DMS153 treated with DMSO at 0.1 percent for 48 hours (cell line): ENCODE measurements around the gene SPN.
A peak's percentile ranks its signal among the peaks of the same experiment; 100 is the strongest.
"Not testable (repeated sequence)": the region's sequence is repeated elsewhere in the genome, so short reads cannot be mapped to it uniquely, and the experiment has no call there.

ENCODE experiments used
- DNase-seq: peaks from one replicate; lab custom pipeline; 2025; ENCODE audit not compliant: unreplicated experiment; lab: John Stamatoyannopoulos, UW

Gene SPN

DNA sequence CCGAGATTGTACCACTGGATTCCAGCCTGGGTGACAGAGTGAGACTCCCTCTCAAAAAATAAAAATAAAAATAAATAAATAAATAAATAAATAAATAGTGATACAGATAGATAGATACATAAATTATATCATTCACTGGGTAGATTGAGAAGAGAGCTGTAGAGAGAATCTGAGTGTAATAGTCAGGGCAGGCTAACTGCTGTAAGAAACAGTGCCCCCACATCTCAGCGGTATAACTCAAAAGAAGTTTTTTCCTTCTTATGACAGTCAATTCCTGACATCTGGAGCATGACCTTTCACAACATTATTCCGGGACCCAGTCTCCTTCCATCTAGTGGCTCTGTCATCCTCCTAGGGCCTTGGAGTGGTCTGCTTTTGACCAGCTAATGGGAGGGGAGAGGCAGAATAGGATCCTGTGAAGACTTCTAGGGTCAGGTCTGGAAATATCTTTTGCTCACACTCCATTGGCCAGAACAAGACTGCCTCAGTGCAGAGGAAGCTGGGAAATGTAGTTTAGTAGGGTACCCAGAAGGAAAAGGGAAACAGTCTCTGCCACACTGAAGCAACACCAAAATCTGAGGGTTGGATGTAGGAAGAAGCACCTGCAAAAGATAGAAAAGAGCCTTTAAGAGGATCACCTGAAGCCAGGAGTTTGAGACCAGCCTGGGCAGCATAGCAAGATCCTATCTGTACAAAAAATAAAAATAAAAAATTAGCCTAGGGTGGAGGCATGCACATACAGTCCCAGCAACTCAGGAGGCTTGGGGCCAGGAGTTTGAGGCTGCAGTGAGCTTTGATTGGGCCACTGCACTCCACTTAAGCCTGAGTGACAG lies 13.0 kb downstream of the SPN start:
- DNase-seq, result peak; percentile 7

DNA sequence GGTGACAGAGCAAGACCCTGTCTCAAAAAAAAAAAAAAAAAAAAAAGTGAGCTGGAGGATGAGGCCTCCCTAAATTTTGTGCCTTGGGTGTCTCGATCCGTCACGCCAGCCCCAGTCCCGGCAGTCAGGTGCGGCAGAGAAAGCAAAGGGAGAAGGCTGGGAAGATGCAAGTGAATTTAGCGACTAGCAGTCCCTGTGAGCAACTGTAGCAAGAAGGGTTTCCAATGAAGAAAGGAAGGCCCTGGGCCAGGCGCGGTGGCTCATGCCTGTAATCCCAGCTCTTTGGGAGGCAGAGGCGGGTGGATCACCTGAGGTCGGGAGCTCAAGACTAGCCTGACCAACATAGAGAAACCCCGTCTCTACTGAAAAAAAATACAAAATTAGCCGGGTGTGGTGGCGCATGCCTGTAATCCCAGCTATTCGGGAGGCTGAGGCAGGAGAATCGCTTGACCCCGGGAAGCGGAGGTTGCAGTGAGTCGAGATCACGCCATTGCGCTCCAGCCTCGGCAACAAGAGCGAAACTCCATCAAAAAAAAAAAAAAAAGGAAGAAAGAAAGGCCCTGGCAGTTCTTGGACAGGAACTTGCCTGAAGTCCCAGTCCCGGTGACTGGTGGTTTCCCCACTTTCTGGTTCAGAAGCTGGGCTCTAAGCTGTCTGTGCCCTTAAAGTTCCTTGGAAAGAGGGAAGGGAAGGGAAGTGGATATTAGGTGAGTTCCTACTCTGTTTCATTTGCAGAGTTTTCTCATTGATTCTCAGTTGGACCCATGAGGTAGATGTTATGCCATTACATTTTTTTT lies 14.1 kb downstream of the SPN start:
- DNase-seq, result no peak

DNA sequence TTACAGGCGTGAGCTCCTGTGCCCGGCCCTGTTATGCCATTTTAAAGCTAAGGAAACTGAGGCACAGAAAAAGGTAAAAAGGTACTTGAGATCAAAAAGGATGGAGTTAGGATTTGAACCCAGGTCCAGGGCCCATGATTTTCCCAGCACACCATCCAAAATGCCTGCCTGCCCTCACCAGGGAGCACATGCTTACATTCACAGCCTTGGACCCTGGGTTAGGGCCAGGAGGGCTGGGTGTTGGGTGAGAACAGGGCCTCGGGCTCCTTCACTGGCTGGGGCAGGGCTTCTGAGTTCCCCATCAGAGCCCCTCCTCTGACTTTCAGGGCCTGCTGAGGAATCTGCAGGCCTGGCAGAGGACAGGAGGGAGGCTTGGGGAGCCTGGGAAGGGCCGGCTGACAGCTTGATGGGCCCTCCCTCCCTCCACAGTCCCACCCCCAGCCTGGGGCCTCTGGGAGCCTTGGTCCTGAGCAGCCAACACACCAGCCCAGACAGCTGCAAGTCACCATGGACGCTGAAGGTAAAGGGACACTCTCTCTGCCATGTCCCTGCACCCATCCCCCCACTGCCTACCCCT lies 15.7 kb downstream of the SPN start, which contains the start of gene QPRT:
Gene QPRT, plus strand, starts transcription at position 490 of the 577 bp plus-strand sequence. Its CDS starts 18 bp downstream, at position 508.
- DNase-seq, result no peak

DNA sequence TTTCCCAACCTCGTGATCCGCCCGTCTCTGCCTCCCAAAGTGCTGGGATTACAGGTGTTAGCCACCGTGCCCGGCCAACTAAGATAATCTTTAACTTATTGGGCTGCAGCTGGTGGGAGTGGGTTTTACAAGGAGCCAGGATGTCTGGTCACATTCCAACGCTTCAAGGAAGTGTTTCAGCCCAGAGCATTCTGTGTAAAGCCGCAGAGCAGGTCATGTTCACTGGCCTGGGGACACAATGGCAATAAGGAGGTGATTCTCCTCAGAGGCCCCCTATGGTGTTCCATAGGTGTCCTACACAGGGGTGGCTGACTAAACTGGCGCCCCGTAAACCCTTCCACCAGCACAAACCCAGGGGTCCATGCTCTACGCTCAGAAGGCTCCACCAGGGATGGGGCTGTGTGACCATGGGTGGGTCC lies 17.1 kb downstream of the SPN start:
- no peak for DNase-seq

DNA sequence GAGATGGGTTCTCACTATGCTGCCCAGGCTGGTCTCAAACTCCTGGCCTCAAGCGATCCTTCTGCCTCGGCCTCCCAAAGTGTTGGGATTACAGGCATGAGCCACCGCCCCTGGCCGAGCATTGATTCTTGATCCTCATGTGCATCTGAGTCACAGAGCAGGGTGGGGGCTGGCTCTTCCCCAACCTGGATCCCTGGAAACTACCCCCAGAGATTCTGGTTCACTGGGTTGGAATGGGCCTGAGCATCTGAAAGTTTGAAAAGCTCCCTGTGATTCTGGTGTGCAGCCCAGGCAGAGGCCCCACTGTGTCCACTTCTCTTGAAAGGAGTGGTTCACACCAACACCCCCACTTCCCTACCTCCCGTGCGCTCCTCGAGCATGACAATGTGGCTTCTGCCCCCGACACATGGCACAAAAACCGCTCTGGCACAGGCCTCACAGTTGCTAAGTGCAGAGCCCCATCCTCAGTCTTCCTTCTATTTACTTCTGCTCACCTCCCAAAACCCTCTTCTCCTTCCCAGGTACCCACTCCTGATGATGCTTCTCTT lies 20.6 kb downstream of the SPN start:
- DNase-seq, result no peak

DNA sequence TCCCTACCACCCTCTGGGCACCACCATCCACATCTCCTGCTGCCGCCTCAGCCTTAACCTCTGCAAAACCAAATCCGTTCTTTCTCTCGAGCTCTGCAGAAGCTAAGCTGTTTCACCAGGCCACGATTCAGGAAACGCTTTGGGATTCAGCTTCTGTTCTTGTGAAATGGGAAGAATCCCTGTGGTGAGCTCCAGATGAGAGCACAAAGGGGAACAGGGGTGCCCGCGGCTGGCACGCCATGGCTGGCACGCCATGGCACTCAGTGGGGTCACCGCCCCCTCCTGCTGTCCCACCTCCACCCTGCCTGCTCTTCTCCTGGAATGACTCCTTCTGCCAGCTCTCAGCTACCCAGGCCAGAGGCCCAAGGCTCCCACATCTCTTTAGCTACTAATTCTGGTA lies 21.6 kb downstream of the SPN start:
- no peak for DNase-seq

GRCh38 chr16:29686740-29687332 lies 23.8 kb downstream of the SPN start:
- no peak for DNase-seq

DNA sequence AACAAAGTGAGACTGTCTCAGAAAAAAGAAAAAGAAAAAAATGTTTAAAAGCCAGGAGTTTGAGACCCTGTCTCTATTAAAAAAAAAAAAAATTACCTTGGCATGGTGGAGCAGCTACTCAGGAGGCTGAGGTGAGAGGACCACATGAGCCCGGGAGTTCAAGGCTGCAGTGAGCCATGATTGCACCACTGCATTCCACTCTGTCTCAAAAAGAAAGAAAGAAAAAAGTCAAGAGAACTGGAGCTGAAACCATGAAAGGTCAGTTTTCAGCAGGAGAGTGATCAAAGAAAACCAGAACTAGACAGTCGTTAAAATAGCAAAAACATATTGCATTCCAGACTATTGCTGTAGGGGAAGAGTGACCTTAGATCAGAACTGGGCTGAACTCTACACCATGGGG lies 24.7 kb downstream of the SPN start:
- DNase-seq, result no peak

GRCh38 chr16:29688172-29688571 lies 25.1 kb downstream of the SPN start:
- no peak for DNase-seq

DNA sequence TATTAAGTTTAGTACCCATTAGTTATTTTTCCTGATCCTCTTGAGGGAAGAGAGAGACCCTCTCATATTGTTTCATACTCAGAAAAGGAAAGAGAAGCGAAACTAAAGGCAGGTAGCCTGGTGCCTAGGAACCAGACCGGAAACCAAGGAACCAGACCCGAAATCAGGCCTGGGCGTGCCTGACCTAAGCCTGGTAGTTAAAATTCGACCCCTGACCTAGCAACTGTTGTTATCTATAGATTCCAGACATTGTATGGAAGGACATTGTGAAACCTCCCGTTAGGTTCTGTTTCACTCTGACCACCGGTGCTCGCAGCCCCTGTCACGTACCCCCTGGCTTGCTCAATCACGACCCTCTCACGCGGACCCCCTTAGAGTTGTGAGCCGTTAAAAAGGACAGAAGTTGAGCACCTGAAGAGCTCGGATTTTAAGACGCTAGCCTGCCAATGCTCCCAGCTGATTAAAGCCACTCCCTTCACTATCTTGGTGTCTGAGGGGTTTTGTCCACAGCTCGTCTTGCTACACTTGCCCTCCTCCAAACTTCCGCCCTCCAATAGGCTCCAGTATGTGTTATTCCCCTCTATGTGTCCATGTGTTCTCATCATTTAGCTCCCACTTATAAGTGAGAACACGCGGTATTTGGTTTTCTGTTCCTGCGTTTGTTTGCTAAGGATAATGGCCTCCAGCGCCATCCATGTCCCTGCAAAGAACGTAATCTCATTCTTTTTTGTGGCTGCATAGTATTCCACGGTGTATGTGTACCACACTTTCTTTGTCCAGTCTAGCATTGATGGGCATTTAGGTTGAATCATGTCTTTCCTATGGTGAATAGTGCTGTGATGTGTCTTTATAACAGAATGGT lies 26.7 kb downstream of the SPN start:
- not testable (repeated sequence) for DNase-seq

- DNase-seq, result not testable (repeated sequence)
Observed at GRCh38 chr16:29692606-29693005, 29.6 kb downstream of the SPN start.

DNA sequence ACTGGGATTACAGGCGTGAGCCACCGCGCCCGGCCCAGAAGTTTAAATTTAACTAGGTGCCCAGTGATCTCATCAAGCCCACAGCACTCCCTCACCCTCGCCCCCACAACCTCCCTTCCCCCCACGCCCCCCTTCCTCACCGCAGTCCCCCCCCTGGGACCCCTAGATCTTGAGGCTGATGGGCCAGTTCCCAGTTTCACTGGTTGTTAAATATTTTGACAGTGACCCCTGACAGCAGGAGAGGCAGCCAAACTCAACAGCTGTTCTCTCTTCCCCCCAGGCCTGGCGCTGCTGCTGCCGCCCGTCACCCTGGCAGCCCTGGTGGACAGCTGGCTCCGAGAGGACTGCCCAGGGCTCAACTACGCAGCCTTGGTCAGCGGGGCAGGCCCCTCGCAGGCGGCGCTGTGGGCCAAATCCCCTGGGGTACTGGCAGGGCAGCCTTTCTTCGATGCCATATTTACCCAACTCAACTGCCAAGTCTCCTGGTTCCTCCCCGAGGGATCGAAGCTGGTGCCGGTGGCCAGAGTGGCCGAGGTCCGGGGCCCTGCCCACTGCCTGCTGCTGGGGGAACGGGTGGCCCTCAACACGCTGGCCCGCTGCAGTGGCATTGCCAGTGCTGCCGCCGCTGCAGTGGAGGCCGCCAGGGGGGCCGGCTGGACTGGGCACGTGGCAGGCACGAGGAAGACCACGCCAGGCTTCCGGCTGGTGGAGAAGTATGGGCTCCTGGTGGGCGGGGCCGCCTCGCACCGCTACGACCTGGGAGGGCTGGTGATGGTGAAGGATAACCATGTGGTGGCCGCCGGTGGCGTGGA lies 31.5 kb downstream of the SPN start:
- no peak for DNase-seq

DNA sequence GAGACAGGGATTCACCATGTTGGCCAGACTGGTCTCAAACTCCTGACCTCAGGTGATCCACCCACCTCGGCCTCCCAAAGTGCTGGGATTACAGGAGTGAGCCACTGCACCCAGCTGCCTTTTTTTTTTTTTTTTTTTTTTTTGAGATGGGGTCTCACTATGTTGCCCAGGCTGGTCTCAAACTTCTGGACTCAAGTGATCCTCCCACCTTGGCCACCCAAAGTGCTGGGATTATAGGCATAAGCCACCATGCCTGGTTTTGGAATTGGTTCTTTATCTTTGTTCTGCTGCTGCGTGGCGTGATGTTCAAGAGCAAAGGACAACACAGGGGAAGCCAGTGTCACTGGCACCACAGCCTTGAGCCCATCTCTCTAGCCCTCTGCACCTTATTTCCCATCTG lies 32.6 kb downstream of the SPN start:
- not testable (repeated sequence) for DNase-seq

- DNase-seq, result no peak
Observed at GRCh38 chr16:29696881-29697331, 33.9 kb downstream of the SPN start.

DNA sequence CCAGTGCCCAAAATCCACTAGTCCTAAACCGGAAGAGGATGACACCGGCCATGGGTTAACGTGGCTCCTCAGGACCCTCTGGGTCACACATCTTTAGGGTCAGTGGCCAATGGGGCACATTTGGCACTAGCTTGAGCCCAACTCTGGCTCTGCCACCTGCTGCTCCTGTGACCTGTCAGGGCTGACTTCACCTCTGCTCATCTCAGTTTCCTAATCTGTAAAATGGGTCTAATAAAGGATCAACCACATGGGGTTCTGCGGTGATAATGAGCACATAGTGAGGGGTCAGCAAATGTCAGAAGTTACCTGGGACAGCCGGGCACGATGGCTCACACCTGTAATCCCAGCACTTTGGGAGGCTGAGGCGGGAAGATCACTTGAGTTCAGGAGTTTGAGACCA lies 34.3 kb downstream of the SPN start:
- no peak for DNase-seq

DNA sequence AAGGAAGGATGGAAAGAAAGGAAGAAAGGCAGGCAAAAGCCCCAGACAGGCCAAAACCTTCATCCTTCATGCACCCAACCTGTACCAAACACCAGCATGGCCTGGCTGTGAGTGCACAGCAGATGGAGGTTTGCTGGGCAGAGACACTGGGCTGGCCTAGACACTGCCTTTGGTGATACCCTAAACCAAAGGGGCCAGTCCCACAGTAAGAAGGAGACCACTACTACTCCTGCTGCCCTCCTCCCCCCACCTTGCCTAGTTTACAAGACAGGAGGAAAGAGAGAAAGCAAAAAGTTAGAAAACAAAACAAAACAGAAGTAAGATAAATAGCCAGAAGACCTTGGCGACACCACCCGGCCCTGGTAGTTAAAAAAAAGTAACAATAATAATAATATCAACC lies 35.0 kb downstream of the SPN start:
- no peak for DNase-seq

DNA sequence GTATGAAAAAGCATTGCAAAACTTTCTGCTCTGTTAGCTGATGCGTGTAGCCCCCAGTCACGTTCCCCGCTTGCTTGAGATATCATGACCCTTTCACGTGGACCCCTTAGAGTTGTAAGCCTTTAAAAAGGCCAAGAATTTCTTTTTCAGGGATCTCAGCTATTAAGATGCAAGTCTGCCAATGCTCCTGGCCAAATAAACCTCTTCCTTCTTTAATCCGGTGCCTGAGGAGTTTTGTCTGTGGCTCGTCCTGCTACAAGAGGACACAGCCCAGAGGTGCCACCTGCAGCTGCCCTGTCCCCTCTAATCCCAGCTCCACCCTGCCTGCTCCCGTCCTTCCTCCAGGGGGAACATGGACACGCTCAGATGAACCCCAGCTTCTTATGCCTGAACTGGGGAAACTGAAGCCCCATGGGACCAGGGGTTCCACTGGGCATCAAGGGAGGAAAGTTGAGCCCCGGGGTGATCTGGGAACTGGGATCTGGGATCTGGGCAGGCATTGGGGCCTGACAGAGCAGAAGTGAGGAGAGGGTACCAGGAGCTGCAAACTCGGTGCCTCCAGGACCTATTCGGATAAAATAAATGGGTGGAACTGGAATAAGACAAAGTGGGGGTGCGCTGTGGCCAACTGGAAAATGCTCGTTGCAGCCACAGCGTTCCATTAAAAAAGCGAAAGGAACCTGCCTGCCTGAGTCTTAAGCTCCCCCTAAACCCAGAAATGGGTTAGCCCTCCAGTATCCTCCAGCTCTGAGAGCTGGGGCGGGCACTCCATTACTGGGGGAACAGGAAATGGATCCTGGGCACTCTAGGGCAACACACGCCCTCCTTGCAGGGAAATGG lies 35.7 kb downstream of the SPN start:
- no peak for DNase-seq
